GM12874 (cell line): ENCODE data around the gene DPP7.

ENCODE experiments used
- CTCF ChIP-seq: IDR thresholded peaks from 2 replicates; pipeline ENCODE4 v1.5.1; 2011; ENCODE audit warnings: low read depth, mild to moderate bottlenecking, control low read depth, low read length, moderate library complexity; ENCODE audit not compliant: insufficient read depth

The DPP7 gene

GRCh38 chr9:137139468-137140150, 25.1 kb upstream of the DPP7 start:
- TF ChIP-seq CTCF = no peak

GRCh38 chr9:137138722-137139467, 24.4 kb upstream of the DPP7 start, which contains the start of gene GRIN1:
GRIN1 (plus strand) TSS chr9:137139154; CDS start chr9:137139487, 333 bp downstream.
- no peak for TF ChIP-seq CTCF

- no peak for TF ChIP-seq CTCF
Measured at GRCh38 chr9:137138058-137138721, 23.7 kb upstream of the DPP7 start.

GRCh38 chr9:137136881-137137607, 22.5 kb upstream of the DPP7 start:
- TF ChIP-seq CTCF = no peak

GRCh38 chr9:137136261-137136880, 21.8 kb upstream of the DPP7 start:
- TF ChIP-seq CTCF = no peak

- no peak for TF ChIP-seq CTCF
Measured at GRCh38 chr9:137134191-137134590, 19.7 kb upstream of the DPP7 start.
